GM19455 (cell line): ENCODE data around the gene TANC1.

Experiments used
- ATAC-seq: cut with Tn5 transposase; IDR thresholded peaks from one replicate; pipeline ENCODE4 v1.9.1; 2021; ENCODE audit not compliant: unreplicated experiment

The TANC1 gene

DNA sequence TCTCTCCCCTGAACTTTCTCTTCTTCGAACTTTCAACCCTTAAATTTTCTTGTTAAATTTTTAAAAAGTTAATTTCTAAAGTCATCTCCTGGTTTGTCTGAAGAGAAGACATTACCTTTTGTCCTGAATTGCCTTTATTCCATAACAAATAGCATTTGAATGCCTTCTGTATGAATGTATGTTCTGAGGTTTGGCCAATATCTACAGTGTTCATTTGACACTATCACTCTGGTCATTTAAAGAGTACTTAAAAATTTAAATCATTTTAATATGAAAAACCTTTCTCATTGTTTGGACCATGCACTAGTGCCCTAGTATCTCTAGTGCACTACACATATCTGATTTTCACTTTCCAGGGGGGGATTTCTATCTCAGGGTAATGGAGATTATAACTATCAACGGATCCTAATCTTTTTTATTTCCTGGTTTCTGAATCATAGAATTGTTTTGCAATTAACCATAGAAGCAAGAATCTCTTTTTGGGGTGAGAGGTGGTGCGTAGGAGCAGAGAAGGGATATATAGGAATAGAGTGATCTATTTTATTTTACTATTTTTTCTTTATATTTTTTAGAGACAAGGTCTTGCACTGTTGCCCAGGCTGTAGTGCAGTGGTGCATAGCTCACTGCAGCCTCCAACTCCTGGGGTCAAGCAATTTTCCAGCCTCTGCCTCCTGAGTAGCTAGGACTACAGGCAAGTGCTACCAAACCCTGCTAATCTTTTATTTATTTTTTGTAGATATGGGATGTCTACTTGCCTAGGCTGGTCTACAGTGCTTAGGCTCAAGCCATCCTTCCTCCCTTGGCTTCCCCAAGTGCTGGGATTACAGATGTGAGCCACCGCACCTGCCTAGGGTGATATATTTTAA, 25.5 kb downstream of the TANC1 start:
- ATAC-seq = no peak

DNA sequence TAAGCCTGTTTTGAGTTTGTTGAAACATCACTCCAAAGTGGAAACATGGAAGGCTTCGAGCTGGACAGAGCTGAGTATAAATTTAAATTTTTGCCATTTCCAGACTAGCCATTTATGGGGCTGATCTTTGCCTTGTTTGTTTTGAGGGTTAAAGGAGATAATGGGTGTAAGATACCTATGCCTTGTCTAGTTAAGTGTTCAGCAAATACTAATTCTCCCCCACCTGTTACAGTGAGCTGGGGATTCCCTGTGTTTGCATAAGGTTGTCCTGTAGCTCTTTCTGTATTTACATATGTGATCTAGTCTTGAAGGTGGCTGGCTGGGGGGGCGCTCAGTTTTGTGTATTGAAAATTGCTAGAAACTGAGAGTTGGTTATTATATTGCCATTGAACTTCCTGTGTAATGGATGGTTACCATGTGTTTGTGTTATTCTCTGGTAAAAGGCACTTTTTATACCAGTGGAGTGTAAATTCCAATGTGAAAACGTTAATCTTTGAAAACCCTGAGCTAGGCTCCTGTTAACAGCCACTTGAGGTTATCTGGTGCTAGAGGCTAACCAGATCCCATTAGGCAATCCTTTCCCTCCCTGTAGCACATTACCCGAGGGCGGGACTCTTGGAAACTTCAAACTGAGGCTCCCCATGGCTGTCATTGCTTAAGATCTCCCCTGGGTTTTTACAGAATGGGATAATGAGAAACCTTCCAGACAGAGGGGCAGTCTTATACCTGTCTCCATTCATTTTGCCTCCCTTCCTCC, 26.7 kb downstream of the TANC1 start:
- ATAC-seq = no peak

GRCh38 chr2:158995677-158996049, 27.2 kb downstream of the TANC1 start:
- ATAC-seq = no peak

DNA sequence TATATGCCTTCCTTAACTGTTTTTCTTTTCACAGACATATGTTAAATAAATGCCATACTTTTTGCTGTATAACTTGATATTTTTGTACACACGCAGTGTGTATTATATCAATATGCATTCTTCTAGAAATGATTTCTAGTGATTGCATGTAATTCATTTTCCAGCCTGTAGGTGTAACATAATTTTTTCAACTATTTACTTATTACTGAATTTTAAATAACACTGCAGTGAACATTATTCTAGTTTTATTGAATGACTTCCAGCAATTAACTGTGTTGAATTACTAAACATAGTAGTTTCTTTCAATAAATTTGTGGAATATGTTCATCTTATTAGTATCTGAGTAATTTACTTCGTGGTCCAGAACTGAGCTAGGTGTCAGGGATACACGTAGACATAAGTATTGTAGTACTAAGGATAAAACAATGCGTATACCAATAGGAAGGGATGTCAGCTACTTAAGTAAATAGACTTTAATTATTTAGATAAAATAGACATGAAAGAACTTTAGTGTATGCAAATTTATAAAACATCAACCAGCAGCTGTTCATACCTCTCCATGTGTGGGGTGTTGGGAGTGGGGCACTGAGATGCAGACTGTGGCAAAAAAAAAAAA, 28.0 kb downstream of the TANC1 start:
- no peak for ATAC-seq

DNA sequence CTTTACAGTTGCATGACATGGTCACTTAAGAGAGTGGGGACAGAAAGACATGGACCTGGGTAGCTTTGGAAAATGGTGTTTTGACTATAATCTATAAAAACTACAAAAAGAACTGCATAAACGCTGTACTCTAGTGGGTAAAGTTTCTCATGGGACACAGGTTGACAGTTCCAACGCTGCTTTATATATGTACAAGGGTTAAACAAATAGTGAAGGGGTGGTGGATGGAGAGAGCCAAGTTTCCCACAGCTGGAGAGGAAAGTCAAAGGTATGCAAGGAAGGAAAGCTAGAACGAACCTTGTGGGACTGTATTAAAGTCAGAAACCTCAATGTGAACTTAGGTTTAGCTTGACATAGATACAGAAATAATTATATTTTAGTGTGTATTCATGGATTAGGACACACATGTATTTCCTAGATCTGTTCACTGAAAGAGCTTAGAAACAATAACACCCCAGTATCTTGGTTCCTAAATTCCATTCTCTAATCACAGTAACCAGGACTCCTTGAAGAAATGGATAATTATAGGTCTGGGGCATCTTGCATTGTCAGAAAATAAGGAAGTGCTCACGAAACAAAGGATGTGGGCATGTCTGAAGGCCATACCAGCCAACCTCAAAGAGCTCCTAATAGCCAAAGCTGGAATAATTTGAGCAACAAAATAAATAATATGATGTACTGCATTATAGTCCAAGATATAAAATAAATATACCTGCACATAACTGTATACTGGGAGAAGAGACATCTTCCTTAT, 28.8 kb downstream of the TANC1 start:
- ATAC-seq = no peak

- ATAC-seq = no peak
Measured at GRCh38 chr2:158998551-158999248, 30.3 kb downstream of the TANC1 start.

GRCh38 chr2:158999458-158999857, 31.0 kb downstream of the TANC1 start:
- no peak for ATAC-seq

DNA sequence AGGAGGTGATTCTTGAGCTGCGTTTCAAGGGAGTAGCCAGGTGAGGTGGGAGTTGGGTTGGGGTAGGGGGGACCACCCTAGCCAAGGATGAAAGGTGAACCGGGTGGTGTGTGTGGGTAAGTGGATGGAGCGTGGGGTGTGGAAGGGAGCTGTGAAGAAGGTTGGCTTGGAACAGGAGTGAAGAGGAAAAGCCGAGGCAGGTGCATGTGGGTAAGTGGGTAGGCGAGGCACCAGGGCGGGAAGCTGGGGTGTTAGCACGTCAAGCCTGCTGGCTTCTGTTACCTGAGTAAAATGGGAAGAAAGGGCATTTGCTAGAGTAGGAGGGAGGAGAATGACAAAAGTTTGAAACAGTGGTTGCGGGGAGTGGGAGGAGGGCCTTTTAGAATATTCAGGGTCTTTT, 31.6 kb downstream of the TANC1 start:
- ATAC-seq = no peak

GRCh38 chr2:159002462-159003111, 34.1 kb downstream of the TANC1 start:
- peak; percentile 53 for ATAC-seq

DNA sequence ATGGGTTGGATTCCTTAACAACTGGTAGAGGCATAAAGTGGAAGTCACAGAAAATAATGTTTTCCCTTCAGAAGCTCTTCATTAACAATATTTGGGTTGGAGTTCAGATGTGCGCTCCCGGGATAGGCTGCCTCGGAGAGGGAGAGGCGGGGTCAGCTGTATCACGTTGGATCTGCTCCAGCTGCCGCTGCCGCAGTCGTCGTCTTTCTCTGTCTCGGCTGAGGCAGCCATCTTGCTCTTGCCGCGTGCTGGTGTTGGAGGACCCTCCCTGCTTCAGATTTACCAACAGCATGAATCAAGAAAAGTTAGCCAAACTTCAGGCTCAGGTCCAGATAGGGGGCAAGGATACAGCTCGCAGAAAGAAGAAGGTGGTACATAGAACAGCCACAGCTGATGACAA, 35.1 kb downstream of the TANC1 start:
- ATAC-seq = no peak

DNA sequence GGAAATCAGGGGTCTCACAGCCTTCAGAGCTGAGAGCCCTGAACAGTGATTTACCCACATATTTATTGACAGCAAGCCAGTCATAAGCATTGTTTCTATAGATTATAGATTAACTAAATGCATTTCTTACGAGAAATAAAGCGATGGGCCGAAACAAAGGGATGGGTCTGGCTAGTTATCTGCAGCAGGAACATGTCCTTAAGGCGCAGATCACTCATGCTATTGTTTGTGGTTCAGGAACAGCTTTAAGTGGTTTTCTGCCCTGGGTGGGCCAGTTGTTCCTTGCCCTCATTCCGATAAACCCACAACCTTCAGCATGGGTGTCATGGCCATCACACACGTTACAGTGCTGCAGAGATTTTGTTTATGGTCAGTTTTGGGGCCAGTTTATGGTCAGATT, 36.4 kb downstream of the TANC1 start:
- no peak for ATAC-seq

DNA sequence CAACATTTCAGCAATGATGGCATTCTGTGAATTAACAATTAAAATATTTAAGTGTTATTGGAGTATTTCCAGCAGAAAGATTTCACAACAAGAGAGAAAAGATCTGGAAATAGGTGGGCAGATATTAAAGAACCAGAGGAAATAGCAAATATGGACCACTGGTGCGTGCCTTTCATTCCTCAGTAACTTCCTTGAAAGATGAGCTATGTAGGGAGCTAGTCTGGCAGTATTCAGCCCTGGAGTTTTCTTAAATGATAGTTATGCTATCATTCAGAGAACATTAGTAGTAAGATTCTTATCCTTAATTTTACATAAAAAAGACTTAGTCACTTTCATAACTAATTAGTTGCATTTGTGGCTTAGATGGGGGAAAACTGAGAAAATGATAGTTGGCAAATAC, 41.5 kb downstream of the TANC1 start:
- ATAC-seq = no peak

DNA sequence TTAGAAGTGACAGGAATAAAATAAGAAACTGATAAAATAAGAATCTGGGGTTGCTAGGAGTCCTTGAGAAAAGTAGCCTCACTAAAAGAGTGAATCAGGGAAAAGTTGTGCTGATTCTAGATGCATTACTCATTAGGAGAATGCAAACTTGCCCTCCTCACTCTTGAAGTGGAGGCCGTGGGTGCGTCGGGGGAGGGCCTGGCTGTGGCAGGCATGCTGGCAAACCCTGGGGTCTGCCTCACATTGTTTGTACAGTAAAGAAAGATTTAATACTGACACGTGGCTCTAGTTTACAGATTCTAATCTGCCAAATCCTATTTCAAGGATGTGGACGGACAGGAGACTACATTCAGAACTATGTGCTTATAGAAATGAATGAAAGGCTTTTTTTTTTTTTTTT, 41.9 kb downstream of the TANC1 start:
- ATAC-seq = no peak

- no peak for ATAC-seq
Measured at GRCh38 chr2:159010963-159011362, 42.5 kb downstream of the TANC1 start.

DNA sequence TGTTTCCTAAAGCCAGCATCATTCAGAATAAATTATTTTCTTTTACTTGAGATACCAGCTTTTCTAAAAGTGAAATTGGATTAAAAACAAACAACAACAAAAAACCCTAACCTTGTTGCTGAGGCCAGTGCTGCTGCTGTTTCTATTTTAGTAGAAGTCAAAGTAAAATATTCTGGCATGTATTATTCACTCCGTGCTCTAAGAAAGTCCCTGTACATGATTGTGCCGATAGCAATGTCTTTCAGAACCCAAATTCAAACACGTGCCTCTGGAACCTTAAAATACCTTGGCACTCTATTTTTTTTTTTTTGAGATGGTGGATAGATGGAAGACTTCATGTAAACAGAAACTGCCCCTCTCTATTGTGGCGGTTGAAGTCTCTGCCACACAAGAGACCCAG, 43.7 kb downstream of the TANC1 start:
- ATAC-seq = no peak

DNA sequence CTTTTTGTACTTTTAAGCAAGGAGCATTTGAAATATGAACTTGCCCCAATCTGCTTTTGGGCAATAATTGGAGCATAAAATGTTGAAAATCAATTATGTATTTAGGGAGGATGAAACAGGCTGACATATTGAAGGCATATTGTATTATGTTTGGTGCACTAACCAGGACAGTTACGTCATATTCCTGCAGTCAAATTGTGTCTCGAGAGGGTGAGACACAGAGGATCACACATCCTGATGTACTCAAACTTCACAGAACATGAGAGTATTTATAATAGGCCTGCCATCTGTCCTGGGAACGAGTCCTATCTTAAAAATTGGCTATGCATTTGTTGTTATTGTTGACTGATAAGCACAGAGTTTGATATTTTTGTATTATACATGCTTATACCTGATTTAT, 44.7 kb downstream of the TANC1 start:
- ATAC-seq = no peak

GRCh38 chr2:159015174-159015573, 46.7 kb downstream of the TANC1 start:
- ATAC-seq = no peak

DNA sequence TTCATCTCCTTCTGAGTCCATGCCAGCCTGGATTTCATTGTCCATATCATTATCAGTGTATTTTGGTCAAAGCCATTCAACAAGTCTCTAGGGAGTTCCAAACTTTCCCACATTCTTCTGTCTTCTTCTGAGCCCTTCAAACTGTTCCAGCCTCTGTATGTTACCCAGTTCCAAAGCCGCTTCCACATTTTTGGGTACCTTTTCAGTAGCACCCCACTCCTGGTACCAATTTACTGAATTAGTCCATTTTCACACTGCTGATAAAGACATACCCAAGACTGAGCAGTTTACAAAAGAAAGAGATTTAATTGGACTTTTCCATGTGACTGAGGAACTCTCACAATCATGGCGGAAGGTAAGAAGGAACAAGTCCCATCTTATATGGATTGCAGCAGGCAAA, 47.4 kb downstream of the TANC1 start:
- ATAC-seq = no peak

- no peak for ATAC-seq
Measured at GRCh38 chr2:159017837-159018236, 49.4 kb downstream of the TANC1 start.

DNA sequence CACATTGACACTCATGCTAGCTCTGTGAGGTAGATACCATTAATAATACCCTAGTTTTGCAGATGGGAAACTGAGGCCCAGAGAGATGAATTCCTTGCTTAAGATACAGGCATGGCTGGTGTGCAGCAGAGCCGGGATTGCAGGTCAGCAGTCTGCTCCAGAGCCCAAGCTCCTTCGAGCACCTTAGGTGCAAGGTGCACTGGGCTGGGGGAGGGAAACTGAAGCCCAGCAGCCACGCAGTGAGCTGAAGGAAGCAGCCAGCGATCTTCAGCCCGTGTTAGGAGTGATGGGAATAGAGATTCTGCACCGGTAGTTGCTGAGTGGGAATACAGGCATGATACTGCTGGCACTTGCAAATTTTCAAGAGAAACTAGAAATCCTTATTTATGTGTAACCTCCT, 50.6 kb downstream of the TANC1 start:
- ATAC-seq = no peak
